ENCODE measurements around the gene LRP3.

LRP3 gene

GRCh38 chr19:33168528-33168927, 25.6 kb upstream of the LRP3 start:
- no peak overlapping the region for H3K27ac ChIP-seq
- TF ChIP-seq ZFX (IDR thresholded peaks at IDR 0.05; ENCODE audit: borderline replicate concordance) = no peak
- TF ChIP-seq CTCF (IDR thresholded peaks at IDR 0.05) = no peak

DNA sequence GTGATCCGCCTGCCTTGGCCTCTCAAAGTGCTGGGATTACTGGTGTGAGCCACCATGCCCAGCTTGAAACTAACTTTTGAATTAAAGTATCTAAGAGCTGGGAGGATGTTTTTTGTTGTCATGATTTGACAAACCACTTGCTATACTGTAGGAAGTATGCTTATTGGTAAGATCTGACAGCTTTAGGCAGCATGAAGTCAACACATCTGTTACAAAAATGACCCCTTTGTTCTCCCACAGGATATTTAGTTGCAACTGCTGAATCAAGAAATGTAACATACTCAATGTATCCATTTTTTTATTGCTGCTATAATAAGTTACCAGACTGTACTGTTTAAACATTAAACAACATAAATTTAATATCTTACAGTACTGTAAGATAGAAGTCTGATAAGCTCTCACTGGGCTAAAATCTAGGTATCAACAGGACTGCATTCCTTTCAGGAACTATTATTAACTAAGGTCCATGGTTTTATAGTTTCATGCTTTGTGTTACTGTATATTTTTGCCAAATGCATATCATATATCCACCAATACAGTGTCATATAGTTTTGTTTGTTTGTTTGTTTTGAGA, 22.8 kb upstream of the LRP3 start:
- TF ChIP-seq ZFX (IDR thresholded peaks at IDR 0.05; ENCODE audit: borderline replicate concordance) (no peak), CTCF (IDR thresholded peaks at IDR 0.05) (no peak)
- H3K27ac ChIP-seq = peak overlapping the region; percentile 42

- TF ChIP-seq ZFX (IDR thresholded peaks at IDR 0.05; ENCODE audit: borderline replicate concordance) = no peak
- no peak for TF ChIP-seq CTCF (IDR thresholded peaks at IDR 0.05)
Observed at GRCh38 chr19:33171916-33172359, 22.2 kb upstream of the LRP3 start.

DNA sequence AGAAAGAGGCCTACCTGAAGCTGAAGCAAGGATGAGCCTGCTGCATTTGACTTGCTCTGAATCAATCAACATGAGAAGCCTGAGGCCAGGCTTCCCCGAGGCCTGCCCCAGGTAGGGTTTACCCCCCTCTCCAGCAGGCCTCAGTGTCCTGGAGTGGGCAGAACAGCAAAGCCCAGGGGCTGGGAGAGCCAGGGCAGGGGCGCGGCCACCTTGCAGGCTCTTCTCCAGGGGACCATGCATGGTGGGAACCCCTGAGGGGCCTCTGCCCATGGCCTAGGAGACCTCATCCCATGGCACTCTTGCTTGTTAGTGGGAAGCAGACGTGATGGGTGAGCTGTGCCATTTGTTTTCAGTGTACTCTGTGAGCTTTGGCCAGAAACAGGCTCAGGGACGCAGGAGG, 19.9 kb upstream of the LRP3 start:
- TF ChIP-seq CTCF (IDR thresholded peaks at IDR 0.05) = no peak
- no peak overlapping the region for H3K27ac ChIP-seq

More at GRCh38 chr19:33171916-33172359, 22.2 kb upstream of the LRP3 start:
- peak overlapping the region; percentile 42 for H3K27ac ChIP-seq

DNA sequence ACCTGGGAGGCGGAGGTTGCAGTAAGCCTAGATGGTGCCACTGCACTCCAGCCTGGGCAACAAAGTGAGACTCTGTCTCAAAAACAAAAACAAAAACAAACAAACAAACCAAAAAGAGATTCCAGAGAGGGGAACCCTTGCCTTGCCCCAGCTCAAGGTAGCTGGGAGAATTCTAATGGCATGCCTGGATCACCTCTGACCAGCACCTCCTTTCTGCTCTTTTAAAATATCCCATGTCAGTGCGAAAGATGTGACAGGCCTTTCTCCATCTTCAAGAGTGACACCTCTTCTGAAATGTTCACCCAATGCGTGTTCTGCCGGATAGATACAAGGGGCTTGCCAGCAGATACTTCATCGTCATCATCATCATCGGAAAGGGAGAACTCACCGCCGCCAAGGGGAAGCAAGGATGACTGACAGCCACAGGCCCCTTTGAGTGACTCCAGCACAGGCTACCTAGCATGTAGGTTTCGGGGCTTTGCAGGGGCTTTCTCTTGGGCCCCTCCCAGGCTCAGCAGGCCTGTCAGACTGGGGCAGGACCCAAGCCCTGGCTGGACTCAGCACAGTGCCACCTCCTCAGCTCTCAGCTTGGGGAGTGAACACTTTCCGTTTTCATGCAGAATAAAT, 18.9 kb upstream of the LRP3 start:
- TF ChIP-seq ZFX (IDR thresholded peaks at IDR 0.05; ENCODE audit: borderline replicate concordance) = no peak
- no peak overlapping the region for H3K27ac ChIP-seq

GRCh38 chr19:33175886-33176669, 18.1 kb upstream of the LRP3 start:
- peak overlapping the region; percentile 83 for H3K27ac ChIP-seq
- TF ChIP-seq ZFX (IDR thresholded peaks at IDR 0.05; ENCODE audit: borderline replicate concordance) = no peak
- TF ChIP-seq CTCF (IDR thresholded peaks at IDR 0.05) = no peak

DNA sequence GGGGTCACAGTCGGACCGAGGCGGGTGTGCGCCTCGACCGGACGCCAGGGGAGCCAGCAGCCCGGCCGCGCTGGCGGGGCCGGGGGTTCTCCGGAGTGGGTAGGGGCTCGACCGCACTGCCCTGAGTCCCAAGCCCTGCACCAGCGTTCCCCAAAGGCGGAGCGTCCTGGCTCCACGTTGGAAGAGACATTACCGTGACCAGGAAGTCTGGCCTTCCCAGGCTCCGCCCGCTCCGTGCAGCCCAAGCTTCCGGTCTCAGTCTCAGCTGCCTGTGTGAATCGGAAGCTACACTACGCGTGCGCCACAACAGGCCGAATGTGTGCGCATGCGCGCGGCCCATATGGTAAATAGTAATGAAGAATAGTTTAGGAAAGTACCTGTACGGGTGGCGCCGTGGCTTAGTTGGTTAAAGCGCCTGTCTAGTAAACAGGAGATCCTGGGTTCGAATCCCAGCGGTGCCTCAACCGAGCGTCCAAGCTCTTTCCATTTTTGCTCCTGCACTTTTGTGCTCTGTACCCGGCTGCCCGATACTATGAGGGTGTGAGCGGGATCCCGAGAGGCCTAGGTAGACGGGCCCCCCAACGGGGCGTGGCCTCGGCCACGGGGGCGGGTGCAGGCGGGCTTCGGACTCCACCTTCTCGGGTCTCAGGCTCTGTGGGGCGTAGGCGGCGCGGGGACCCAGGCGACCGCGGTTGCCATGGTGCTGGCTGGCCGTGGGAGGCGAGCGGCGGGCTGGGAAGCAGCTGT, 17.3 kb upstream of the LRP3 start:
- TF ChIP-seq CTCF (IDR thresholded peaks at IDR 0.05) = no peak
- TF ChIP-seq ZFX (IDR thresholded peaks at IDR 0.05; ENCODE audit: borderline replicate concordance) = no peak
- H3K27ac ChIP-seq = peak overlapping the region; percentile 83

All from 22Rv1 (cell line).